Right cardiac atrium (tissue), 5 donors: ENCODE measurements around the gene DAPK1. TPM values are rescaled to one million over a fixed set of nuclear protein-coding genes. Genes with fewer than 3 reads are reported as not detected.

Experiments
- ATAC-seq, 2 donors: fragments of 200-7000 bp; cut with Tn5 transposase; one replicate each; pipeline versions ENCODE4 v1.8.0 to v1.9.1; 2020; ENCODE audit warnings: moderate library complexity in 2 of 2, mild to moderate bottlenecking in 1 of 2
- DNase-seq, 3 donors: peaks; one replicate each; pipeline ENCODE4 v3.0.0-alpha.2; 2020
- H3K27ac ChIP-seq: one replicate; pipeline ENCODE4 v1.5.1; 2013; ENCODE audit warnings: mild to moderate bottlenecking, low read length, control low read depth, moderate library complexity
- H3K27me3 ChIP-seq: one replicate; pipeline ENCODE4 v1.6.1; 2013; ENCODE audit not compliant: control insufficient read depth, insufficient read depth
- H3K4me1 ChIP-seq: one replicate; pipeline ENCODE4 v1.6.1; 2013; ENCODE audit warnings: low read length; ENCODE audit not compliant: control insufficient read depth, insufficient read depth
- H3K4me3 ChIP-seq: one replicate; pipeline ENCODE4 v1.5.1; 2013; ENCODE audit warnings: low read length, control low read depth
- H3K9me3 ChIP-seq: one replicate; pipeline ENCODE4 v1.6.1; 2013; ENCODE audit warnings: low read length; ENCODE audit not compliant: control insufficient read depth
- WGBS: extraction: QIAGEN DNeasy Blood & Tissue Kit; methylation state at CpG from one replicate; pipeline ENCODE4 v1.1.7; 2013; 5-methylcytosine and 5-hydroxymethylcytosine counted together
- intact Hi-C, 4 donors: fragments of 100-400 bp; cut with DNase I; formaldehyde crosslinking; loops; one replicate each; pipeline versions ENCODE4 v1.11.0 to v1.14.0; 2022 to 2023
- polyA plus RNA-seq: library from polyadenylated mRNA; stranded (reverse); fragments of 200-250 nt; gene quantifications from one replicate; pipeline ENCODE4 v1.2.3, GENCODE V29; 2013
- total RNA-seq, 4 donors: library from RNA; stranded (reverse); fragmentation: NEBNext Ultra II Directional; extraction: Animal tissue kit (Norgen Biotek cat#: 25700); gene quantifications; one replicate each; pipeline ENCODE4 v1.2.1, GENCODE V29; 2021
- donor health status: healthy with polysubstance abuse.
- donor health status: DM: no; HTN: yes; CAD: no.
- donor health status: DM: no; HTN: no; CAD: no.
- donor health status: DM: no; HTN: yes; CAD: no; lungs with severe emphysema.
- donor health status: DM: yes; HTN: yes; CAD: no.

Gene DAPK1
- total and polyA plus RNA-seq, 5 donors = 5.2 to 20.1 (median 18.5) TPM

DNA sequence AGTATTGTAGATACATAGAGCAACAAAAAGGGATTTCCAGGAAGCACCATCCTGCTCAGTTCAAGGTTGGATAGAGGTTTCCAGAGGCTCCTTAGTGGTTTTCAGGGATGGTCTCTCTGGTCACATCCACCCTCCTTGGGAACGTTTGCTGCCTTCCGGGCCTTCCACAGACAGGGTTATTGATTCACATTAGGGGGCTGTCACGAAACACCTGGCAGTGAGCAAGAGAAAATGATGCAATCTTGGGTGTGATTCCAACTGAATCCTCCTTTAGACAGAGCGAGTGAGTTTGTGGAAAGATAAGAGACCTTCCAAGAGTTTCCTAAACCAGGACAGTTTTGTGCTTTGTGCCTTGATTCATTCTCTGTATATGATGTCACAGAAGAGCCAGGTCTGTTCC lies 184.4 kb downstream of the DAPK1 start:
- WGBS = 70% methylated on average over 4 of the region's 4 CpGs
- intact Hi-C loops = loop anchor here in 3 of 4 donors (5.0 to 10.0 kb wide), 3 partner anchors 130 to 363 kb away; no protein-coding TSS in a partner anchor

DNA sequence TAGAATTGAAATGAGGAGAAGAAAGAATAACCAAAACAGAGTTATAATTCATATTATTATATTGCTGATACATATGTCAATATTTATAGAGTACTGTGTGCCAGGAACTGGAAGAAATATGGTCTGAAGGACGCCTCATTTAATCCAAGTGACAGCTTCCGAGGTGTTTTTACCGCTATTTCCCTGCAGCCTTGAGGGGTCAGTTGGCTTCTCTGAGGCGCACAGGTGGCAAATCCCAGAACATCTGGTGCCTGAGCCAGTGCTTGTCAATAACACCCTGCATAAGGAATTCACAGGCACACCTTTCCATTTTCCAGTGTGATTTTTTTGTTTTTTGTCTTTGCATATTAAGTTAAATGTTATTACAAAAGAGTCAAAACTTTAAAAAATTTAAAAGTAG lies 185.0 kb downstream of the DAPK1 start:
- H3K4me1 ChIP-seq = no peaks in the 10 kb centered on the region
- no peak for ATAC-seq
- 92% methylated on average over 4 of the region's 4 CpGs for WGBS
- no peaks in the 10 kb centered on the region for H3K27me3 ChIP-seq
- no peak overlapping the region for H3K27ac ChIP-seq
- no peak for DNase-seq
- no peaks in the 10 kb centered on the region for H3K9me3 ChIP-seq
- intact Hi-C loops = loop anchor here in 3 of 4 donors (5.0 to 10.0 kb wide), 3 partner anchors 130 to 362 kb away; no protein-coding TSS in a partner anchor
- no peak overlapping the region for H3K4me3 ChIP-seq

More for the DNA sequence above, 184.4 kb downstream of the DAPK1 start:
- no peak overlapping the region for H3K27ac ChIP-seq
- H3K4me3 ChIP-seq = no peak overlapping the region
- no peaks in the 10 kb centered on the region for H3K4me1 ChIP-seq
- no peaks in the 10 kb centered on the region for H3K27me3 ChIP-seq
- H3K9me3 ChIP-seq = no peaks in the 10 kb centered on the region
- DNase-seq = no peak
- no peak for ATAC-seq

DNA sequence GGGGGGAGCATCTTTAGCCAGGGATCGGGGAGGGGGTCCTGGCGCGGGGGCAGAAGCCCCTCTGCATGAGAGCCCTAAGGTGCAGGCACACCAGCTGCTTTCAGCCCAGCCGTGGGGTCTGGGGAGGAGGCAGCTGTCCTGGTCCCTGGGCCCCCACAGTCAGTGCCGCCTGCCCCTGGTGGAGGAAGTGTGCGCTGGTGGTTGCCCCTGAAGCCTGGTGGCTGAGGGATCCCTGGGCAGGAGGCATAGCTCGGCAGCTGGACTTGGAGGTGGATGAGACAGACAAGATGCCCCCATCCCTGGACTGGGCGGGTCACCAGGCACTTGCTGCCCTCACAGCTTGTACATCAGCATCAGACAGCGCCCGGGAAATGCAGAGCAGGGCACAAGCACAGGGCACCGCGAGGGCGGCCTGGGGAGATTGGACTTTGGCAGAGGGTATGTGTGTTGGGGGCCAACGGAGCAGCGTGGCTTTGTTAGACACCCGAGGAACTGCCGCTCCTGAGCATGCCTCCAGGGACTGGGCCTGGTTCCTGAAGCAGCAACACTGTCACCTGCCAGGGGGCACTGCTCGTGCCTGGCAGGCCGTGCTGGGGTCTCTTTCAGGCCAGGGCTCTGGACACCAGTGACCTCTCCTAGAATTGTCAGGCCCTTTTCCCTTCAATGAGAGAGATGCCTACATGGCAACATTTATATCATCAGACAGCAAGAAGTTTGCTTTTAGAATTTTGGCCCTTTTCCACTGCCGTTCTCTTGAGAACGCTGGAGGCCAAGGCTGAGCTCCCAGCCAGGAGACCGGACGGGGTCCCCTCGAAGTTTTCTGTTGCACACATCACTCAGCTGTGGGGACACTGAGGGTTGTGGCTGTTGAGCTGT lies 186.3 kb downstream of the DAPK1 start:
- Histone ChIP-seq H3K4me1 (no peaks in the 10 kb centered on the region), H3K9me3 (no peaks in the 10 kb centered on the region), H3K4me3 (no peak overlapping the region), H3K27ac (no peak overlapping the region), H3K27me3 (no peaks in the 10 kb centered on the region)
- WGBS = 82% methylated on average over 24 of the region's 24 CpGs
- ATAC-seq = no peak
- peak in 1 of 3 donors; percentile 54 for DNase-seq
- intact Hi-C loops = loop anchor here in 3 of 4 donors (2.0 to 10.0 kb wide), 4 partner anchors 128 to 361 kb away; no protein-coding TSS in a partner anchor

DNA sequence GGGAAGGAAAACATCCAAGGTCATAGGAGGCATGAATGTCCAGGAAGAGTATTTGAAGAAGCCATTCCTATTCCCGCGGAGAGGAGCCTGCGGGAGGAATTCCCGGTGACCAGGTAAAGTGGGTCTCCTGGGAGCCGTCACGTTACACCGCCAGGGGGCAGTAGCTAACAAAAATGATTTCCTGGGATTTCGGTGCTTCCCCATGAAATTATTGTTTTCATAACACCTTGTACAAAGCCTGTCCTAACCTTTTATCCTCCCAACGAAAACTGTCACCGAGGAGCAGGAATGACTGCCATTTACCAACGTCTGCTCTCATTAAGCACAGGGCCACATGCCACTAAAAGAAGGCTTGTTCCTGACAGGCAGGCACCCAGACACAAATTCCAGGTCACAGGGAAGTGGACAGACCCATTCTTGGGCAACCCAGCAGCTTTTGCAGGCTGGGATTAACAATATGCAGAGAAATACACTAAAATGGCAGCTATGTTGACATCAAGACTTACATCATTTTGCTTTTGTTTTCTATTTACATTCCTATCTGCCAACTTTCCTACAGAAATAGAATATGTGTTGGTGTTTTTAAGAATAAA lies 187.1 kb downstream of the DAPK1 start:
- no peaks in the 10 kb centered on the region for H3K27me3 ChIP-seq
- ATAC-seq (no peak), DNase-seq (peak in 2 of 3 donors; percentile 63 to 73)
- intact Hi-C loops = loop anchor here (2.0 to 10.0 kb wide), 4 partner anchors 128 to 360 kb away; no protein-coding TSS in a partner anchor
- 42% methylated on average over 11 of the region's 11 CpGs for WGBS
- no peaks in the 10 kb centered on the region for H3K4me1 ChIP-seq
- no peaks in the 10 kb centered on the region for H3K9me3 ChIP-seq
- no peak overlapping the region for H3K4me3 ChIP-seq
- H3K27ac ChIP-seq = no peak overlapping the region

DNA sequence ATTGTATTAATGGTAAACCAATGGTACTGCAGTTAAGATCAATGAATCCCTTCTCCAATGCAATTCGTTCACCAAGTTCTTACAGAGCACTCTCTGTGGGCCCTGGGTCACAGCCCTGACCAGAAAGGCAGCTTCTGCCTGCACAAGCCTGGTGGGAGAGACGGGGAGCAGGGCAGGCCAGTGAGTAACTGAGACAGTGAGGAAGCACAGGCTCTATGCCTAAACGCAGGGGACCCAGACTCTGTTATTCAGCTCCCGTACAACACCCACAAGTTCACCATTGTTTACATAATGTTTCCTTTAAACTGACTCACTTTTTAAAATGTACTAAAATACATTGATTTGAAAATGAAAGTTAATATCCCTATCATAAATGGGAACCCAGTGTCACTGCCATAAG lies 187.8 kb downstream of the DAPK1 start:
- intact Hi-C loops = loop anchor here (2.0 to 10.0 kb wide), 3 partner anchors 127 to 359 kb away; no protein-coding TSS in a partner anchor
- Histone ChIP-seq H3K27ac (peak overlapping the region; percentile 43), H3K9me3 (no peaks in the 10 kb centered on the region), H3K27me3 (no peaks in the 10 kb centered on the region), H3K4me3 (no peak overlapping the region), H3K4me1 (no peaks in the 10 kb centered on the region)
- DNase-seq (no peak), ATAC-seq (no peak)
- 78% methylated on average over 4 of the region's 4 CpGs for WGBS

DNA sequence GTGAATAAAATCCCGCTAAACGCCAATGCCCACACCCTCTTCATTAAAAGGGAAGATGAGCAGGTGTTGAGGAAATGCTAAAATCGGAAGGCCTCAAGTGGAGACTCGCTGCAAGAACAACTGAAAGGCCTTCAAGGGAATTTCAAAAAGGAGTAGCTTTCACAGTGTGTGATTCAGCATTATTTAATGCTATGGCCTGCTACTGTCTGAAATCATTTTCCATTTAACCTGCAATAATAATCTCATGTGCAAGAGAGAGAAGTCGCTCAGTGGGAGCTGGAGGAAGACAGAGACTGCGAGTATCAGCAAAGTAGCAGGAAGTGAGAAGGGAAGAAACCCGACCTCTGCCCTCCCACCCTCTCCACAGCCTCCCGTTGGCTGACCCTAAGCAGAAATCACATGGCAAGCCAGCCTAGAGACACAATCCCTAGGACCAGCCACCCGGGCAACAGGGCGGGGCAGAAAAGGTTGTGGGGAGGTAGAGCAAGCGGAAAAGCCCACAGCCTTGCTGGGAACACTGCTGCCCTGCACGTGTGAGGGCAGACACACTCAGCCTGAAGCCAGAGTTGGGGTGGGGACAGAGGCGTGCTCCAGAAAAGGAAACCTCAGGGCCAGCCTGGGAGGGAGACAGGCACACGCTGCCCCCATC lies 188.3 kb downstream of the DAPK1 start:
- Histone ChIP-seq H3K4me1 (no peaks in the 10 kb centered on the region), H3K4me3 (no peak overlapping the region), H3K9me3 (no peaks in the 10 kb centered on the region), H3K27ac (no peak overlapping the region), H3K27me3 (no peaks in the 10 kb centered on the region)
- peak; percentile 67 to 83 (median 70) for DNase-seq
- 65% methylated on average over 14 of the region's 14 CpGs for WGBS
- intact Hi-C loops = loop anchor here (2.0 to 10.0 kb wide), 3 partner anchors 127 to 359 kb away; no protein-coding TSS in a partner anchor
- peak; percentile 82 to 89 for ATAC-seq

DNA sequence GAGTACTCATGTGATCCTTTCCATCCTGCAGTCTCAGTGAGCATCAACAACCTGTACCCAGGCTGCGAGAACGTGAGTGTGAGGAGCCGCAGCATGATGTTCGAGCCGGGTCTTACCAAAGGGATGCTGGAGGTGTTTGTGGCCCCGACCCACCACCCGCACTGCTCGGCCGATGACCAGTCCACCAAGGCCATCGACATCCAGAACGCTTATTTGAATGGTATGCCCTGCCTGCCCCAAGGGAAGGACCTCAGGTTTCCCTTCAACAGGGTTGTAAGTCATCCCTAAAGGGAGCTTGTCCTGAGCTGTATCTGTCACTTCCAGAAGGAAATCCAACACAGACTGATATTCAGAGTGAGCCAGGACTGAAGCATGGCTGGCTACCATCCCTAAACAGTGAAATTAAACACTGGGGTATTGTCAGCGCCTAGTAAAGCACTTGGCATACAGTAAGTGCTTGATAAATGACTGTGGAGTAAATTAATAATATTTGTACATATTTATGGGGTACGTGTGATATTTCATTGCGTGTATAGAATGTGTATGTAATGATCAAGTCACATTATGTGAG lies 188.9 kb downstream of the DAPK1 start:
- ATAC-seq (peak in 1 of 2 donors; percentile 15), DNase-seq (no peak)
- intact Hi-C loops = loop anchor here in 3 of 4 donors (5.0 to 10.0 kb wide), 2 partner anchors 356 to 358 kb away; no protein-coding TSS in a partner anchor
- no peaks in the 10 kb centered on the region for H3K27me3 ChIP-seq
- H3K9me3 ChIP-seq = no peaks in the 10 kb centered on the region
- WGBS = 92% methylated on average over 14 of the region's 14 CpGs
- H3K27ac ChIP-seq = no peak overlapping the region
- no peak overlapping the region for H3K4me3 ChIP-seq
- H3K4me1 ChIP-seq = no peaks in the 10 kb centered on the region

DNA sequence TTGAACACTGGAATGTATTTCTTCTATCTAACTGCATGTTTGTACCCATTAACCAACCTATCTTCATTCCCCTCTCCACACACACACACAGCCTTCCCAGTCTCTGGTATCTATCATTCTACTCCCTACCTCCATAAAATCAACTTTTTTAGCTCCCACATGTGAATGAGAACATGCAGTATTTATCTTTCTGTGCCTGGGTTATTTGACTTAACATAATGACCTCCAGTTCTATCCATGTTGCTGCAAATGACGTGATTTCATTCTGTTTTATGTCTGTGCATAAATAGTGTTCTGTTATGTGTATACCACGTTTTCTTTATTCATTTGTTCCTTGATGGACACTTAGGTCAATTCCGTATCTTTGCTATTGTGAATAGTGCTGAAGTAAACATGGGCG lies 189.5 kb downstream of the DAPK1 start:
- Histone ChIP-seq H3K27ac (no peak overlapping the region), H3K4me3 (no peak overlapping the region), H3K4me1 (no peaks in the 10 kb centered on the region), H3K9me3 (no peaks in the 10 kb centered on the region), H3K27me3 (no peaks in the 10 kb centered on the region)
- 87% methylated on average over 4 of the region's 4 CpGs for WGBS
- DNase-seq = no peak
- ATAC-seq = peak in 1 of 2 donors; percentile 45
- intact Hi-C loops = loop anchor here in 3 of 4 donors (5.0 to 10.0 kb wide), 2 partner anchors 355 to 358 kb away; no protein-coding TSS in a partner anchor

DNA sequence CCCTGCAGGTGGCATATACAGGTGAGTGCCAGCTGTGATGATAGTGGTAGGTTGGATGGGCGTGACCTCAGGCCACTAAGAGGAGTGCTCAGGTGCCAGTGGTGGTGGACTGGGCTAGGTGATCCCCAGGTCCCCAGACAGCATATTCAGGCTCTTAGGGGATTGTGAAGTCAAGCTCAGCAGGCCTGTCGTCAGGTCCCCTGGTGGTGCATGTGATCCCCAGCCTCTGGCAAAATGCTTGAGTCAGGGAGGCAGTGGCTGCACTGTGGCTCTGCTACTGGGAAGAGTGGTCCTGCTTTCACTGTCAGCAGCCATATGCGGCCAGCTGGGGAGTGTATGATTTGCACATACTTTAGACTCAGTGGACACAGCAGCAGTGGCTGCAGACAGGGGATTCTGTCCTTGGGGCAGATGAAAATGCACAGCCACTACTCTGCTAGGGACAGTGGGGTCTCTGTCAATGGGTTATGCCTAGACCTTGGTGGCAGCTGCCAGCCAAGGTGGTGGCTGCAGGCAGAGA lies 196.6 kb downstream of the DAPK1 start:
- Histone ChIP-seq H3K4me1 (no peaks in the 10 kb centered on the region), H3K27ac (no peak overlapping the region), H3K27me3 (no peaks in the 10 kb centered on the region), H3K4me3 (no peak overlapping the region), H3K9me3 (no peaks in the 10 kb centered on the region)
- DNase-seq (no peak), ATAC-seq (no peak)
- intact Hi-C loops = no loop called here
- 98% methylated on average over 3 of the region's 3 CpGs for WGBS

DNA sequence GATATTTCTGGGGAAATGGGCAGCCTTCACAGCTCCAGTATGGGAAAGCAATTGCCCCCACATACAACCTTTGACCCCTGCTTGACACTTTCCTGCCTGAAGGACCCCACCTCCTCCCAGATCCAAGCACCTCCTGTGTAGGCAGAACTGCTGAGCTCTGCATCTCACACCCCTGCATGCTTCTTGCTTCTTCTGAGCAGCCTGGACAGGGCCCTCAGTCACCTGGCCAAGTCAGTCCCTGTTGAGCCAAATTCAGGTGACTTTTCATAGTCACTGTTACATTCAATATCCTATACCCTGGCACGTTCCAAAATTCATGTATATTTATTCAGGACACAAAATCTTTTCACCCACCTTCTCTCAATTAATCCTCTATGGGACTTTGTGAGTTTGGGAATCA lies 197.9 kb downstream of the DAPK1 start:
- Histone ChIP-seq H3K4me3 (no peak overlapping the region), H3K27me3 (no peaks in the 10 kb centered on the region), H3K27ac (no peak overlapping the region), H3K4me1 (no peaks in the 10 kb centered on the region), H3K9me3 (no peaks in the 10 kb centered on the region)
- DNase-seq (no peak), ATAC-seq (no peak)
- intact Hi-C loops = no loop called here
- 89% methylated on average over 1 of the region's 1 CpG for WGBS
